ENCODE data around the gene TBC1D5. TPM values are rescaled to one million over a fixed set of nuclear protein-coding genes. Genes with fewer than 3 reads are reported as not detected.

TBC1D5 gene
- total RNA-seq, 1 donor from 2014 or later = 106 TPM

DNA sequence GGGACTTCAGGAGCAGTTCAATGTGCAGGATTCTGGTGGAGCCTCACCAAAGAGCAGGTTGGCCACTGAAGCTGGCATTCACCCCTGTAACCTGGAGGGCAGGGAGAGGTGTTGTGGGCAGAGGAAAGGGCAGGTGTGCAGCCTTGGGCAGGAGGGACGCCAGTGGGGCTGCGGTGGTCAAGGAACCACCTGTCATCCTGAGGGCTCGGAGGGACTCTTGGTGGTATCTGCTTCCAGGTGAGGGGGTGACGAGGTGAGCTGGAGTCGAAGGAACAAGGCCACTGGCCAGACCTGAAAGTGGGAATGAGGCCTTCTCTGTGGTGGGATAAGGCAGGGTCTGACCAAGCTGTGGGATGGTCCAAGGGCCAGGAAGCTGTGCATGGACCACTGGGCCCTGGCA lies 588.2 kb downstream of the TBC1D5 start:
- ChIA-PET POLR2A (no interaction called here), CTCF (no interaction called here)
- Mint-ChIP-seq H3K4me1 (no peaks in the 10 kb centered on the region), H3K27me3 (no peaks in the 10 kb centered on the region), H3K27ac (no peak overlapping the region), H3K36me3 (ENCODE audit: low read depth) (peaks cover 74% of the 10 kb centered on the region), H3K4me3 (no peak overlapping the region), H3K9me3 (peaks cover 11% of the 10 kb centered on the region)
- DNase-seq = no peak
- ATAC-seq (ENCODE audit: low read depth) = no peak
- intact Hi-C loops (cut with micrococcal nuclease) = no loop called here
- TF ChIP-seq, protein P1, sequence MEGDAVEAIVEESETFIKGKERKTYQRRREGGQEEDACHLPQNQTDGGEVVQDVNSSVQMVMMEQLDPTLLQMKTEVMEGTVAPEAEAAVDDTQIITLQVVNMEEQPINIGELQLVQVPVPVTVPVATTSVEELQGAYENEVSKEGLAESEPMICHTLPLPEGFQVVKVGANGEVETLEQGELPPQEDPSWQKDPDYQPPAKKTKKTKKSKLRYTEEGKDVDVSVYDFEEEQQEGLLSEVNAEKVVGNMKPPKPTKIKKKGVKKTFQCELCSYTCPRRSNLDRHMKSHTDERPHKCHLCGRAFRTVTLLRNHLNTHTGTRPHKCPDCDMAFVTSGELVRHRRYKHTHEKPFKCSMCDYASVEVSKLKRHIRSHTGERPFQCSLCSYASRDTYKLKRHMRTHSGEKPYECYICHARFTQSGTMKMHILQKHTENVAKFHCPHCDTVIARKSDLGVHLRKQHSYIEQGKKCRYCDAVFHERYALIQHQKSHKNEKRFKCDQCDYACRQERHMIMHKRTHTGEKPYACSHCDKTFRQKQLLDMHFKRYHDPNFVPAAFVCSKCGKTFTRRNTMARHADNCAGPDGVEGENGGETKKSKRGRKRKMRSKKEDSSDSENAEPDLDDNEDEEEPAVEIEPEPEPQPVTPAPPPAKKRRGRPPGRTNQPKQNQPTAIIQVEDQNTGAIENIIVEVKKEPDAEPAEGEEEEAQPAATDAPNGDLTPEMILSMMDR (IDR thresholded peaks at IDR 0.05) = no peak

DNA sequence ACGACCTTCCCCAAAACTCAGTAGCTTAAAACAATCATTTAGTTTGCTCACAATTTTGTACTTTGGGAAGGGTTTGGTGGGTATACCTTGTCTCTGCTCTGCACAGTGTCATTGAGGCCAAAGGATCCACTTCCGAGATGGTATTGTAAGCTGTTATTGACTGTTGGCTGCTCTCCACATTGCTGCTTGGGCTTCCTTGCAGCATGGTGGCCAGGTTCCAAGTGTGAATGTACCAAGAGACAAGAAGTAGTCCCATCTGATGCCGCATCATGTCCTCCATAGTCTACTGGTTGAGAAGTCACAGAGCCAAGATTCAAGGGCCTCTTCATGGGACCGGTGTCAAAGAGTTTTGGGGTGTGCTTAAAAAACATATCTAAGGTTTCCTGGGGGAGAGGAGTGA lies 589.2 kb downstream of the TBC1D5 start:
- peaks cover 65% of the 10 kb centered on the region for H3K36me3 Mint-ChIP-seq (ENCODE audit: low read depth)
- H3K4me3 Mint-ChIP-seq = no peak overlapping the region
- H3K27ac Mint-ChIP-seq = no peak overlapping the region
- ChIA-PET CTCF (interaction anchor here (1.0 kb wide), 1 partner anchor 862 kb away, joined by 3 read pairs; no protein-coding TSS in a partner anchor), POLR2A (no interaction called here)
- ATAC-seq (ENCODE audit: low read depth) (no peak), DNase-seq (no peak)
- no peaks in the 10 kb centered on the region for H3K27me3 Mint-ChIP-seq
- H3K9me3 Mint-ChIP-seq = peaks cover 11% of the 10 kb centered on the region
- TF ChIP-seq, protein P1 (IDR thresholded peaks at IDR 0.05) = no peak
- no peaks in the 10 kb centered on the region for H3K4me1 Mint-ChIP-seq
- intact Hi-C loops (cut with micrococcal nuclease) = no loop called here

DNA sequence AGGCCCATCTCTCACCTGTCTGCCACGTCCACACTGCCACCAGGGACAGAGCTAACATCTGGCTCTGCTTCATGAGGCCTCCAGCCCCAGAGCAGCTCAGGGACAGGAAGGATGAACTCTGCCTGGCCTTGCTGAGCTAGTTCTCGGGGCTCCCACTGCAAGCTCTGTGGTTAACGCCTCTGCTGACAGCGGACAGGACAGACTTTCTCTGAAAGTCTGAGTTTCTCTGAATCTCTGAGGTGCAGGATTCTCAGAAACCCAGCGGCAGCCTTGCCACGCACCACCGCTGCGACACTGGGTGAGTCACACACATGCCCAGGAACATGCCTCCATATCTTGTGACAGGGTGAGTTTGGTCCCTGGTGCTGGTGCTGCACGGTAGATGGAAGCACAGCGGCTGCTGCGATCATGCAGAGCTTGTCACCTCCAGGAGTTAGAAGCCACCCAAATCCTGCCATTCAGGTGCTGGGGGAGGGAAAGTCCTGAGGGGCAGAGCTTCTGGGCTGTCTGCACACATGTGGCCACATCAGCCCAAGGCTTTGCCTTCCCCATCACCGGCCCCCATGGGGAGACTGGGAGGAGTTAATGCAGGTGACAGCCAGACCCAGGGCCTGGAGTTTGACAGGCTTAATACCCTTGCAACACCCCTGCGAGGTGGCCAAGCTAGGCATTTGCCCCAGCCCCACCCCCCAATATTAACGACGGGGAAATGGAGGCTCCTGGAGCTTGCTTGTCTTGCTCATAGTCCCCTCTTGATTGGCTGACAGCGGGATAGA lies 590.6 kb downstream of the TBC1D5 start:
- TF ChIP-seq, protein P1 (IDR thresholded peaks at IDR 0.05) = no peak
- CTCF ChIA-PET = no interaction called here
- DNase-seq = no peak
- intact Hi-C loops (cut with micrococcal nuclease) = no loop called here
- H3K27ac Mint-ChIP-seq = peak overlapping the region; percentile 41
- peak; percentile 75 for ATAC-seq (ENCODE audit: low read depth)
- no peaks in the 10 kb centered on the region for H3K27me3 Mint-ChIP-seq
- peaks cover 11% of the 10 kb centered on the region for H3K9me3 Mint-ChIP-seq
- H3K4me1 Mint-ChIP-seq = no peaks in the 10 kb centered on the region
- no peak overlapping the region for H3K4me3 Mint-ChIP-seq
- POLR2A ChIA-PET = no interaction called here
- peaks cover 54% of the 10 kb centered on the region for H3K36me3 Mint-ChIP-seq (ENCODE audit: low read depth)

DNA sequence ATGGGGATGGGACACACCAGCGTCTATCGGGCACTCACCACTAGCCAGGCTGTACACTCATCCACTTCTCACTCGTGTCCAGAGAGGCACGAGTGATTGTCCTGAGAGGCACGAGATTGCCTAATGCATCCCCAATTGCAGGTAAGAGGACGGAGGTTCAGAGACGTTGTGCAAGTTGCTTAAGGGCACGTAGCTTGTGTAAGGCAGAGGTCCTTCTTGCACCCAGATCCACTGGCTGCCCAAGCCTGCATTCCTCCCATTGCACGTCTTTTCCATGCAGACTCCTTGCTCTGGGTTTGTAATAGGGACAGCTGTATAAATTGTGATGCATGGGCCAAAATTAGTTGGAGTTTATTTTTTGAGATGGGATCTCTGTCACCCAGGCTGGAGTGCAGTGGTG lies 593.4 kb downstream of the TBC1D5 start:
- Mint-ChIP-seq H3K36me3 (ENCODE audit: low read depth) (peaks cover 26% of the 10 kb centered on the region), H3K9me3 (peaks cover 9% of the 10 kb centered on the region), H3K27me3 (no peaks in the 10 kb centered on the region), H3K4me3 (no peak overlapping the region), H3K4me1 (no peaks in the 10 kb centered on the region), H3K27ac (no peak overlapping the region)
- TF ChIP-seq, protein P1 (IDR thresholded peaks at IDR 0.05) = no peak
- ATAC-seq (ENCODE audit: low read depth) (no peak), DNase-seq (no peak)
- intact Hi-C loops (cut with micrococcal nuclease) = no loop called here
- CTCF ChIA-PET = no interaction called here
- POLR2A ChIA-PET = no interaction called here

DNA sequence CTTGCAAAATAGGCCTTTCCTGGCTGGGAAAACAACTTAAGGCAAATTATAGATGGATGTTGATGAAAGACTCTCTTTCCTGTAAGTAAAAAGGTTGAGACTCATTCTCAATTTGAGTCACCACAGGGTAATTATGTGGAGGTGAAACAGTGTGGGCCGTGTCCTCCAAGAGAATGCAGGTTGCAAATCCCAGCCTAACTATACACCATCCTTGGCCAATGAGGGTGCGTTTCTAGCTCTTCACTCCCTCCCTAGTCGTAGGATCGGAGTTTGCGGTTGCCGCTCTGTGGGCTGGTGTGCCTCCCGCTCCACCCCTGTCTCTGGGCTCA lies 597.8 kb downstream of the TBC1D5 start:
- no peak overlapping the region for H3K4me3 Mint-ChIP-seq
- CTCF ChIA-PET = no interaction called here
- TF ChIP-seq, protein P1 (IDR thresholded peaks at IDR 0.05) = no peak
- peaks cover 5% of the 10 kb centered on the region for H3K27me3 Mint-ChIP-seq
- H3K36me3 Mint-ChIP-seq (ENCODE audit: low read depth) = no peaks in the 10 kb centered on the region
- ATAC-seq (ENCODE audit: low read depth) (no peak), DNase-seq (no peak)
- no peaks in the 10 kb centered on the region for H3K9me3 Mint-ChIP-seq
- intact Hi-C loops (cut with micrococcal nuclease) = no loop called here
- POLR2A ChIA-PET = no interaction called here
- H3K4me1 Mint-ChIP-seq = peaks cover 2% of the 10 kb centered on the region
- H3K27ac Mint-ChIP-seq = no peak overlapping the region

Data from activated B cell treated with CpG ODN at 0.5 μM for 24 hours (primary cell).